ENCODE results near the gene KDM4E.

- TF ChIP-seq CTCF (IDR thresholded peaks at IDR 0.05; ENCODE audit: insufficient read depth, low read length) (no peak), POLR2AphosphoS5 (IDR thresholded peaks at IDR 0.05; ENCODE audit: low read depth) (no peak), REST (IDR thresholded peaks at IDR 0.05; ENCODE audit: insufficient replicate concordance, low read depth) (no peak), SPI1 (IDR thresholded peaks at IDR 0.05; ENCODE audit: borderline replicate concordance, low read depth) (no peak), GABPA (IDR thresholded peaks at IDR 0.05; ENCODE audit: low read depth) (no peak)
Measured at GRCh38 chr11:94987378-94987777, 37.7 kb upstream of the KDM4E start.

Measured in HL-60 (cell line).